HUES64 (cell line): Measurements from ENCODE around the gene NTHL1.

Experiments
- H3K27ac ChIP-seq: 2 replicates; pipeline ENCODE4 v1.7.0; 2013; ENCODE audit warnings: low read depth, low read length, inconsistent platforms
- H3K27me3 ChIP-seq: 2 replicates; pipeline ENCODE4 v1.6.1; 2013; ENCODE audit warnings: mild to moderate bottlenecking, low read length; ENCODE audit not compliant: insufficient read depth
- H3K36me3 ChIP-seq: 2 replicates; pipeline ENCODE4 v1.6.1; 2013; ENCODE audit warnings: mild to moderate bottlenecking, low read length; ENCODE audit not compliant: insufficient read depth
- H3K4me1 ChIP-seq: 2 replicates; pipeline ENCODE4 v1.6.1; 2013; ENCODE audit warnings: mild to moderate bottlenecking, low read length, moderate library complexity; ENCODE audit not compliant: insufficient read depth
- H3K4me3 ChIP-seq: 2 replicates; pipeline ENCODE4 v1.5.1; 2013; ENCODE audit warnings: mild to moderate bottlenecking, low read length, moderate library complexity
- H3K9ac ChIP-seq: 2 replicates; pipeline ENCODE4 v1.6.1; 2013; ENCODE audit warnings: mild to moderate bottlenecking, low read depth, low read length
- H3K9me3 ChIP-seq: 2 replicates; pipeline ENCODE4 v1.6.1; 2013; ENCODE audit warnings: low read depth, low read length; ENCODE audit not compliant: insufficient read depth
- WGBS: fragments of 150-250, 120-280 bp; methylation state at CpG from one replicate; pipeline ENCODE4 v1.1.7; 2013; ENCODE audit warnings: missing lambda C conversion rate; 5-methylcytosine and 5-hydroxymethylcytosine counted together

NTHL1 gene

GRCh38 chr16:2003231-2003826, 44.3 kb downstream of the NTHL1 start:
- Histone ChIP-seq H3K4me1 (peaks cover 10% of the 10 kb centered on the region; the same call in 1 of the 2 replicates), H3K9me3 (no peaks in the 10 kb centered on the region), H3K27me3 (no peaks in the 10 kb centered on the region), H3K27ac (no peak overlapping the region), H3K9ac (no peak overlapping the region), H3K36me3 (peaks cover 57% of the 10 kb centered on the region), H3K4me3 (no peak overlapping the region)
- WGBS: 92% methylated on average over 8 of the region's 8 CpGs

DNA sequence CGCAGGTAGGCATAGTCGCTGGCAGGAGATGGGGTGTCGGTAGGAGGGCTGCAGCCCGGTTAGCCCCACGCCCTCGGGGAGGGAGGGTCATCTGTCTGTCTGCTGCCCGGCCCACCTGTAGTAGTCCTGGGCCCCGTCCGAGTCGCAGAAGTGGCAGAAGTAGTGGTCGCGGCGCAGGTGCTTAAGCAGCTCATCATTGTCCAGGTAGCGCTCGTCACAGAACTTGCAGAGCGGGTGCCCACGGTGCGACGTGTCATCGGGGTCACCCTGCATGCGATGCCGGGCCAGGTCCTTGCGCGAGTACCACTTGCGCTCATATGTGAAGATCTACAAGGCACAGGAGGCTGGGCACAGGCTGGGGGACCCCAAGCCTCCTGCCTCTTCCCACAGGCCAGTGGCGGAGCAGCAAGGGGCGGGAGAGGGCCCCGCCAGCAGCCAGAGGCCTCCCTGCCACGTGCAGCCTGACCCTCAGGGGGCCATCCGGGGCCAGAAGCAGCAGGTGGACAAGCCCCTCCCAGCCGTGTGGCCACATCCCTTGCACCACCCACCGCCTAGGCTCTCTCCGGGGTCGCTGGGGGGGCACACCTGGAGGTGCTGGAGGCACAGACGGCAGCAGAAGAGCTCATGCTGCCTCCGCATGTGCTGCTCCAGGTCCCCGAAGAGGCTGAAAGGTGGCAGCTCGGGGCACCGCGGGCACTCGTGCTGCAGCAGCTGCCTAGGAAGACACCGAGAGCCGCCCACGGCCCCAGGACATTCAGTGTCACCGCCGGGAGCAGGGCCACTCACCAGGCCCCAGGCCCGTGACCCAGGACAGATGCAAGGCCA, 45.0 kb downstream of the NTHL1 start:
- no peak overlapping the region for H3K27ac ChIP-seq
- H3K4me3 ChIP-seq: no peak overlapping the region
- H3K27me3 ChIP-seq: no peaks in the 10 kb centered on the region
- no peak overlapping the region for H3K9ac ChIP-seq
- H3K9me3 ChIP-seq: no peaks in the 10 kb centered on the region
- H3K4me1 ChIP-seq: peaks cover 5% of the 10 kb centered on the region; the same call in 1 of the 2 replicates
- WGBS: 96% methylated on average over 47 of the region's 47 CpGs
- peaks cover 60% of the 10 kb centered on the region for H3K36me3 ChIP-seq

DNA sequence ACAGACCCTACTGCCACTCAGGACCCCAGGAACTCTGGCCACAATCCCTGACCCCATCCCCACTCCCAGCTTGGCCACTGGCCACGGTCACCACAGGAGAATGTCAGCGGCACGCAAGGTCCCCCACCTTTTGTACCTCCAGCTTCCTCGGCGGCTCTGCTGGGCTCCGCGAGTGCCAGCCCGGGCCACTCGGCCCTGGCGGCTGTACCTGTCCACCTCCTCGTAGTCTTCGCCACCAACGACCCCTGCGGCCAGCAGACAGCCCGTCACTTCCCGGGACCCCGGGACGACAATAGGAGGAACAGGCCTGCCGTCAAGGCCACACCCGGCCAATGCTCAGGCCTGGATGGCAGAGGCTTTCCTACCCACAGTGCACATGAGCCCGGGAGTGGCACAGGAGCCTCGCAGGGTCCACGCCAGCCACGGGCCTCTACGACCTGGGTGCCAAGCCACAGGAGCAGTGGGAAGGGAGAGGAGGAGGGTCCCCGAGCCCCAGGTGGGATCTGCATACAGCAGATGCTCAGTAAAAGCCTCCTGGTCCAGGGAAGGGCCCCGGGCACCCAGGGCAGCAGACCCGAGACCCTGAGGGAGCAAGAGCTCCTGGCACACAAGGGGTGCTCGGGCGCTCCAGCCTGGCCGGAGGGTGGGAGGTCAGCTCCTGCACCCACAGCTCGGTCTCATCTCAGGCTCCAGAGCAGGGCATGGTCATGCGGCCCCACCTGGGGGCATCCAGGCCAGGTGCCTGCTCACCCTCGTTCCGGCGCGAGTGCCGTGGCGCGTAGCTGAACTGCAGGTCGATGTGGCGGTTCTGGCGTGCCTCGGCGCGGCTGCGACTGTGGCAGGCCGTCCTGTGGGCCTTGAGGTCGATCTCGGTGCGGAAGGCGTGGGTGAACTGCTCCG, 45.9 kb downstream of the NTHL1 start:
- H3K27me3 ChIP-seq: no peaks in the 10 kb centered on the region
- H3K4me3 ChIP-seq: no peak overlapping the region
- peaks cover 66% of the 10 kb centered on the region for H3K36me3 ChIP-seq
- H3K9me3 ChIP-seq: no peaks in the 10 kb centered on the region
- peaks cover 5% of the 10 kb centered on the region; the same call in 1 of the 2 replicates for H3K4me1 ChIP-seq
- WGBS: 97% methylated on average over 53 of the region's 53 CpGs
- H3K9ac ChIP-seq: no peak overlapping the region
- H3K27ac ChIP-seq: no peak overlapping the region

- peaks cover 66% of the 10 kb centered on the region for H3K36me3 ChIP-seq
- H3K9me3 ChIP-seq: no peaks in the 10 kb centered on the region
- no peak overlapping the region for H3K4me3 ChIP-seq
- no peaks in the 10 kb centered on the region for H3K27me3 ChIP-seq
- 97% methylated on average over 19 of the region's 19 CpGs for WGBS
- H3K4me1 ChIP-seq: peaks cover 5% of the 10 kb centered on the region; the same call in 1 of the 2 replicates
- H3K27ac ChIP-seq: no peak overlapping the region
- H3K9ac ChIP-seq: no peak overlapping the region
Measured at GRCh38 chr16:2001035-2001434, 46.6 kb downstream of the NTHL1 start.

DNA sequence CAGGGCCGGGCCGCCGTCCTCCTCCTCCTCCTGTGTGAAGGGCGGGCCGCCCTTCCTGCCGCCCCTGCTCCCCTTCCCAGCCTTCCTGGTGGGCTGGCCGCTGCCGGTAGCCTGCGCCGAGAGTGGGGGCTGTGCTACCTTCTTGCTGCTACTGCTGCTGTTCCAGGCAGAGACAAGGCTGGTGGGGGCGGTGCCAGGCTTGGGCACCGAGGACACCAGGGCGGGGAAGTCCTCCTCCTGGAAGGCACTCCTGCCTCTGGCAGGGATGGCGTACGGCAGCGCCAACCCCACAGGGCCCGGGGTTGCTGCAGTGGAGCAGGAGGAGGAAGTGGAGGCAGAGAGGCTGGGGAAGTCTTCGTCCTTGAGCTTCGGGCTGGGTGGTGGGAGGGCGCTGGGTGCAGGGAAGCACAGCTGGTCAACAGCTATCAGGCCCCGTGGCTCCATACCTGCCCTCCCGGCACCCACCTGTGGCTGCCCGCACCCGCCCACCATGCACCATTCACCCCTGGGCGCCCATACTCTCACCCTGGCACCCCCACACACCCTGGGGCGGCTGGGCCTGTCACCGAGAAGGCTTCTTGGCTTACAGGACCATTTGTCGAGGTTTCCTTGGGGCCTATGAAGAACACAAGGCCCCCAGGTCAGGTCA, 47.6 kb downstream of the NTHL1 start:
- 95% methylated on average over 28 of the region's 28 CpGs for WGBS
- Histone ChIP-seq H3K27me3 (no peaks in the 10 kb centered on the region), H3K4me3 (no peak overlapping the region), H3K36me3 (peaks cover 66% of the 10 kb centered on the region), H3K4me1 (peaks cover 5% of the 10 kb centered on the region; the same call in 1 of the 2 replicates), H3K27ac (no peak overlapping the region), H3K9ac (no peak overlapping the region), H3K9me3 (no peaks in the 10 kb centered on the region)

DNA sequence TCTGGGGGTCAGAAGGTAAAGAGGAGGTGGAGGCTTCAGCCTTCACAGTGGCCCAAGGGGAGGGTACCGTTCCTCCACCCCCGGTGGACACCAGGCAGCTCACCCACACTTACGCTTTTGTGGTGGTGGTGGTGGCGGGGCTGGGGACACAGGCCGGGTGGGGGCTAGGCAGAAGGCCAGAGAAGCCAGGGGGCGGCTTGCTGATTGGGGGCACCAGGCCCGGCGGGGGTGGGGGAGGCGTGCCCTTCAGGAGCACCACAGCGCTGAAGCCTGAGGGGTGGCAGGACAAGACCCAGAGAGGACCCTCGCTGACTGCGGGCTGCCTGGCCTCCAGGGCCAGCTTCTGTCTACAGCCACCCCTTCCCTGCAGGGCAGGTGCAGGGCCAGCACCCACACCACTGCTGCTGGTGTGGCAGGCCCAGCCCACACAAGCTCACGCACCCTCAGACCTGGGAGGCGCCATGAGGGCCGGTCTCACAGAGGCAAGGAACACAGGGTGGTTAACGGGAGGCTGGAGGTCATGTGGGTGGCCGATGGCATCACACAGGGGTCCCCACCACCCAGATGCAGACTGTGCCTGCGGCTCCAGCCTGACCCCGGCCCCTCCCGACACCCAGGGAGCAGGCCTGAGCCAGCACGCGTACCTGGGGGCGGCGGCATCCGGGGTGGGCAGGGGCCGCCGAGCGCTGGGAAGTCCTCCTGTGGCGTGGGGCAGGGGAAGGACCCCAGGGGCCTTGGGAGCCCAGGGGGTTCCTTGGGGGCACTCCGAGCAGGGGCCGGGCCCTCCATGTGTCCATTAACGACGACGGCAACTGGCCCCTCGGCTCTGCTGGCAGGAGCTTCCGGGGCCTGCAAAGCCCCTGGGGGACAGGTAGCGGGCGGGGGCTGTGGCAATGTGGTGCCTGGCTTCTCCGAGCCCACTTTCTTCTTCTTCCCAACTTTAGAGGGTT, 48.5 kb downstream of the NTHL1 start:
- H3K36me3 ChIP-seq: peaks cover 66% of the 10 kb centered on the region
- H3K9me3 ChIP-seq: no peaks in the 10 kb centered on the region
- H3K4me3 ChIP-seq: no peak overlapping the region
- no peak overlapping the region for H3K9ac ChIP-seq
- H3K4me1 ChIP-seq: peaks cover under 1% of the 10 kb centered on the region; the same call in 1 of the 2 replicates
- H3K27ac ChIP-seq: no peak overlapping the region
- WGBS: 96% methylated on average over 39 of the region's 39 CpGs
- no peaks in the 10 kb centered on the region for H3K27me3 ChIP-seq

DNA sequence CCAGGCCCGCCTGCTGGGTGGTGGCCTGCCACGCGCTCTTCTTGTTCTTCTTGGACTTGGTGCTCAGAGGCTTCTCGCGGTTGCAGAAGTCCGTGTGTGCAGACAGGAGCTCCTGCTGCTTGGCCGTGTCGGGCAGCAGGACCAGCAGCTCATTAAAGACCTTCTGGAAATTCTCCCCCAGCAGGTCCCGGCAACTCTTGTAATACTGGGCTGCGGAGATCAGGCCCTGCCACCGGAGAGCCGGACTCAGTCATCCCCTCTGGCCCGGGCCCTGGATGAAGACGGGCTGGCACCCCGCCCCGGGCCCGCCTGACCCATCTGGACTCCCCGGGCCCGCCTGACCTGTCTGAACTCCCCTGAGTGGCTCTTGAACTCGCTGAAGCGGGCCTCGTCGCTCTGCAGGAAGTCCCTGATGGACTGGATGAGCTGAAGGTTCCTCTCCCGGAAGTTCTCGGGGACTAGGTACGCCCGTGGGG, 49.2 kb downstream of the NTHL1 start:
- no peak overlapping the region for H3K4me3 ChIP-seq
- H3K4me1 ChIP-seq: no peaks in the 10 kb centered on the region
- H3K9me3 ChIP-seq: no peaks in the 10 kb centered on the region
- 96% methylated on average over 27 of the region's 27 CpGs for WGBS
- no peaks in the 10 kb centered on the region for H3K27me3 ChIP-seq
- H3K36me3 ChIP-seq: peaks cover 64% of the 10 kb centered on the region
- H3K27ac ChIP-seq: no peak overlapping the region
- no peak overlapping the region for H3K9ac ChIP-seq

DNA sequence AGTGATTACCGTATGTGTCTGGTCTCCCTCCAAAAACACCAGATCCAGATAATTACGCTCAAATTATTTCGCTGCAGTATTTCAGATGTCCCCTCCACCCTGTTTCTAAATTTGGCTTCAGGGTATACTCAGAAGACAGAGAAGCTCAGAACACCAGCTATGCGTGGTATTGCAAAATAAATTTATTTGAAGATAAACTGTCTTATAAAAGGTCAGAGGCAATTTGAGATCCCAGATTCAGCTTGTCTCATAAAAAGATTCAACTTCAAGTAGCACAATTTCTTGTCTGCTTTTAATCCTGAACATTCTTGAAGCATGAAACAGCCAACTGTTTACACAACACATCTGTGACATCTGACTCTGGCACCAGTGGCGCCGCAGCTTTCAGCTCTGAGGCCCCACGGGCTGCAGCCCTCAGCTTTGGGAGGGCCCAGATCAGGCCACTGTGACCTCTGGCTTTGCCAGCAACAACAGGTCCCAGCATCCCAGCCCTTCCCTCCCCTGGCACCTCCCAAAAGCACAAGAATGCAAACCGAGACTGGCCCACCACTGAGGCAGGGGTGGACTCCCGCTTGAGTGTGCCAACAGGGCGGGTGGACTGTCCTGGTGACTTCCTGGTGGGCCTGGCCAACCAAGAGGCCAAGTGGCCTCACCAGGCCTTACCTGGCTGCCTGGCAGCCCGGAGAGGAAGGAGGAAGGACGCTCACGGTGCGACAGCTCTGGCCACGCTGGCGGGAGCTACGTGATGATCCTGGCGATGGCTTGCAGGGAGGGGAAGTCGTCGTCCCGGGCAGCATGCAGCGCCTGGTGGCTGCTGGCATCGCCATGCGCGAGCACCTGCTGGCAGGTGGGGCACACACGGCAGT, 49.9 kb downstream of the NTHL1 start:
- H3K4me1 ChIP-seq: no peaks in the 10 kb centered on the region
- H3K36me3 ChIP-seq: peaks cover 57% of the 10 kb centered on the region
- WGBS: 96% methylated on average over 26 of the region's 26 CpGs
- no peak overlapping the region for H3K27ac ChIP-seq
- H3K27me3 ChIP-seq: peaks cover 4% of the 10 kb centered on the region; the same call in 1 of the 2 replicates
- H3K9me3 ChIP-seq: no peaks in the 10 kb centered on the region
- H3K9ac ChIP-seq: no peak overlapping the region
- no peak overlapping the region for H3K4me3 ChIP-seq

- Histone ChIP-seq H3K36me3 (peaks cover 20% of the 10 kb centered on the region), H3K4me1 (peaks cover 4% of the 10 kb centered on the region; the same call in 1 of the 2 replicates), H3K9me3 (no peaks in the 10 kb centered on the region), H3K9ac (no peak overlapping the region), H3K27me3 (peaks cover 32% of the 10 kb centered on the region), H3K27ac (no peak overlapping the region), H3K4me3 (no peak overlapping the region)
- 75% methylated on average over 2 of the region's 2 CpGs for WGBS
Measured at GRCh38 chr16:1993731-1994131, 53.9 kb downstream of the NTHL1 start.
